Progenitor cell of endocrine pancreas (in vitro differentiated cells): ENCODE results near the gene CLCN3. TPM values are rescaled to one million over a fixed set of nuclear protein-coding genes. Genes with fewer than 3 reads are reported as not detected.
"Not testable (repeated sequence)": the region's sequence is repeated elsewhere in the genome, so short reads cannot be mapped to it uniquely, and the experiment has no call there.

ENCODE experiments used
- DNase-seq: peaks from one replicate; pipeline ENCODE4 v3.0.0; 2021; ENCODE audit warnings: low spot score; ENCODE audit not compliant: unreplicated experiment
- H3K27ac Mint-ChIP-seq: 2 replicates; pipeline ENCODE4 v1.8.0; 2021; ENCODE audit warnings: mild to moderate bottlenecking, moderate library complexity, mixed read lengths
- H3K27me3 Mint-ChIP-seq: 2 replicates; pipeline ENCODE4 v1.8.0; 2021; ENCODE audit warnings: mixed read lengths
- H3K36me3 Mint-ChIP-seq: 2 replicates; pipeline ENCODE4 v1.8.0; 2022; ENCODE audit warnings: mixed read lengths; ENCODE audit not compliant: insufficient read depth
- H3K4me1 Mint-ChIP-seq: 2 replicates; pipeline ENCODE4 v1.8.0; 2021; ENCODE audit warnings: low read depth, mixed read lengths
- H3K4me3 Mint-ChIP-seq: 2 replicates; pipeline ENCODE4 v1.8.0; 2021; ENCODE audit warnings: low read depth, mild to moderate bottlenecking, moderate library complexity, mixed read lengths
- H3K9me3 Mint-ChIP-seq: 2 replicates; pipeline ENCODE4 v1.8.0; 2021; ENCODE audit warnings: low read depth, mixed read lengths
- CTCF ChIP-seq: fragments of 200-600 bp; sonication (generic); IDR thresholded peaks from one replicate; pipeline ENCODE4 v1.5.0; 2021; ENCODE audit warnings: antibody characterized with exemption, mild to moderate bottlenecking; ENCODE audit not compliant: unreplicated experiment
- total RNA-seq: library from RNA; stranded (reverse); gene quantifications from 2 replicates; pipeline ENCODE4 v1.2.1, GENCODE V29; 2021

Gene CLCN3
- total RNA-seq, 1 donor from 2014 or later = 117 TPM

DNA sequence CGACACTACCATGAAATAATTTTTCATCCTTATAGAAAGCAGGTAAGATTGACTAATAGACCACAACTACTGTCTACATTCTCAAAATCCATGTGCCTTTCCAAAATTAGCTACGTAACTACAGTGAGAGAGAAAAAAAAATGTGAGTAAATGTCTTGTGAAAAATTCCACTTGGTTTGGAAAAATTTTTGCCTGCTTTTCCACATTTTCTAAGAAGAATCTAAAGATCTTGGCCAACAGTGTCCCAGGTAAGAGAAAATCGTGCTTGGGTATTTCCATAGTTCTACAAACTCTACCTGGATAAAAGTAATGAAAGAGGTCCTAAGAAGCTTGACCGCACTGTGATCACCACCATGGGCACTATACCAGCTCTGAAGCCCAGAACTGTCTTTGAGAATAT, 1.4 kb upstream of the CLCN3 start:
- H3K27me3 Mint-ChIP-seq = no peaks in the 10 kb centered on the region
- H3K9me3 Mint-ChIP-seq = no peaks in the 10 kb centered on the region
- H3K27ac Mint-ChIP-seq = peak overlapping the region; percentile 34
- peak overlapping the region; percentile 91 for H3K4me3 Mint-ChIP-seq
- no peak for TF ChIP-seq CTCF
- DNase-seq = no peak
- H3K4me1 Mint-ChIP-seq = peaks cover 20% of the 10 kb centered on the region
- no peaks in the 10 kb centered on the region for H3K36me3 Mint-ChIP-seq

- peaks cover 20% of the 10 kb centered on the region for H3K4me1 Mint-ChIP-seq
- peak overlapping the region; percentile 99 for H3K27ac Mint-ChIP-seq
- peak; percentile 20 for DNase-seq
- H3K36me3 Mint-ChIP-seq = no peaks in the 10 kb centered on the region
- peak overlapping the region; percentile 91 for H3K4me3 Mint-ChIP-seq
- H3K27me3 Mint-ChIP-seq = no peaks in the 10 kb centered on the region
- peak; percentile 68 for TF ChIP-seq CTCF
- no peaks in the 10 kb centered on the region for H3K9me3 Mint-ChIP-seq
These were observed 840 bp upstream of the CLCN3 start for GRCh38 chr4:169619518-169619957.

DNA sequence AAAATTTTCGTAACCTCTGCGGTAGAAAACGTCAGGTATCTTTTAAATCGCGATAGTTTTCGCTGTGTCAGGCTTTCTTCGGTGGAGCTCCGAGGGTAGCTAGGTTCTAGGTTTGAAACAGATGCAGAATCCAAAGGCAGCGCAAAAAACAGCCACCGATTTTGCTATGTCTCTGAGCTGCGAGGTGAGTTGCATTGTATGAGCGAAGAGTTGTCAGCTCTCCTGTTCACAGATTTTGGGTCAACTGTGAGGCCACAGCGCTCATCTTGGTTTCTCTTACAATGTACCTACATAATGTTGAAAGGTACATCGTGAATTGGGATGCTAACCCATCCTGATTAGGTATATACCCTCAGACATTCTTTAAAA, 486 bp downstream of the CLCN3 start:
- H3K27ac Mint-ChIP-seq = peak overlapping the region; percentile 99
- H3K4me1 Mint-ChIP-seq = peaks cover 20% of the 10 kb centered on the region
- no peak for TF ChIP-seq CTCF
- no peaks in the 10 kb centered on the region for H3K27me3 Mint-ChIP-seq
- H3K36me3 Mint-ChIP-seq = peaks cover 3% of the 10 kb centered on the region
- no peak for DNase-seq
- H3K9me3 Mint-ChIP-seq = no peaks in the 10 kb centered on the region
- H3K4me3 Mint-ChIP-seq = peak overlapping the region; percentile 91

GRCh38 chr4:169621731-169622492, 1.5 kb downstream of the CLCN3 start:
- Mint-ChIP-seq H3K36me3 (peaks cover 3% of the 10 kb centered on the region), H3K9me3 (no peaks in the 10 kb centered on the region), H3K4me3 (peak overlapping the region; percentile 91), H3K27me3 (no peaks in the 10 kb centered on the region), H3K27ac (peak overlapping the region; percentile 93), H3K4me1 (peaks cover 27% of the 10 kb centered on the region)
- no peak for TF ChIP-seq CTCF
- no peak for DNase-seq

- peak overlapping the region; percentile 91 for H3K4me3 Mint-ChIP-seq
- no peaks in the 10 kb centered on the region for H3K9me3 Mint-ChIP-seq
- DNase-seq = no peak
- no peak for TF ChIP-seq CTCF
- H3K27me3 Mint-ChIP-seq = no peaks in the 10 kb centered on the region
- peaks cover 3% of the 10 kb centered on the region for H3K36me3 Mint-ChIP-seq
- H3K4me1 Mint-ChIP-seq = peaks cover 34% of the 10 kb centered on the region
- H3K27ac Mint-ChIP-seq = peak overlapping the region; percentile 15
These were observed 2.2 kb downstream of the CLCN3 start for GRCh38 chr4:169622566-169622965.

- not testable (repeated sequence) for H3K27ac Mint-ChIP-seq, DNase-seq, H3K27me3 Mint-ChIP-seq, H3K9me3 Mint-ChIP-seq, H3K4me3 Mint-ChIP-seq, H3K36me3 Mint-ChIP-seq
- peaks cover 40% of the 10 kb centered on the region for H3K4me1 Mint-ChIP-seq
These were observed 3.6 kb downstream of the CLCN3 start for GRCh38 chr4:169624012-169624411.
